ENCODE results near the gene KRTAP12-1. TPM values are rescaled to one million over a fixed set of nuclear protein-coding genes. Genes with fewer than 3 reads are reported as not detected.

The KRTAP12-1 gene
- total RNA-seq, 1 experiment from 2014 or later: 0.80 TPM

DNA sequence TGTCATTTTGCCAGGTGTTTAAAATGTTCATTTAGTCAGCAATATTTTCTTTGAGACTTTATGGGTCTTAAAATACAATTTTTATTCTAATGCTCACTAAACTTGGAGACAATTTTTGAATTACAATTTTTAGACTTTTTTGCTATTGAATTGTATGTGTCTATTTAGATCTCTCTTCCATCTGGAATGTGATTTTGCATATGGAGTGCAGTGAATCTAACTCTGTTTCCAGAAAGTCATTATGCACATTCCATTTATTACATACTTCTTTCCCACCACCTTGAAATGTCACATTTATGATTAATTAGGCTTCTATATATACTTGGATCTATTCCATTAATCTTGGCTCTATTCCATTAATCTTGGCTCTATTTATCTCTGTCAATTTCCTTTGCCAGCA lies 35.0 kb upstream of the KRTAP12-1 start:
- H3K4me1 ChIP-seq (ENCODE audit: insufficient read depth, low read length, poor library complexity, severe bottlenecking): no peaks in the 10 kb centered on the region
- no peaks in the 10 kb centered on the region for H3K9me3 ChIP-seq (ENCODE audit: low read depth, low read length, poor library complexity, severe bottlenecking)
- no TSS peak for BruUV-seq (replicated peaks)
- no peaks in the 10 kb centered on the region for H3K36me3 ChIP-seq (ENCODE audit: insufficient read depth, low read length, poor library complexity, severe bottlenecking)
- POLR2A ChIA-PET (ENCODE audit: low non-redundant PET): no interaction called here
- no peak overlapping the region for H3K4me3 ChIP-seq (ENCODE audit: low read depth, low read length, poor library complexity, severe bottlenecking)
- intact Hi-C loops (cut with micrococcal nuclease; ENCODE audit: unreplicated experiment): no loop called here
- TF ChIP-seq EZH2 (IDR thresholded peaks at IDR 0.05; ENCODE audit: borderline replicate concordance, low read depth, low read length, poor library complexity, severe bottlenecking): no peak
- TF ChIP-seq, protein P1, sequence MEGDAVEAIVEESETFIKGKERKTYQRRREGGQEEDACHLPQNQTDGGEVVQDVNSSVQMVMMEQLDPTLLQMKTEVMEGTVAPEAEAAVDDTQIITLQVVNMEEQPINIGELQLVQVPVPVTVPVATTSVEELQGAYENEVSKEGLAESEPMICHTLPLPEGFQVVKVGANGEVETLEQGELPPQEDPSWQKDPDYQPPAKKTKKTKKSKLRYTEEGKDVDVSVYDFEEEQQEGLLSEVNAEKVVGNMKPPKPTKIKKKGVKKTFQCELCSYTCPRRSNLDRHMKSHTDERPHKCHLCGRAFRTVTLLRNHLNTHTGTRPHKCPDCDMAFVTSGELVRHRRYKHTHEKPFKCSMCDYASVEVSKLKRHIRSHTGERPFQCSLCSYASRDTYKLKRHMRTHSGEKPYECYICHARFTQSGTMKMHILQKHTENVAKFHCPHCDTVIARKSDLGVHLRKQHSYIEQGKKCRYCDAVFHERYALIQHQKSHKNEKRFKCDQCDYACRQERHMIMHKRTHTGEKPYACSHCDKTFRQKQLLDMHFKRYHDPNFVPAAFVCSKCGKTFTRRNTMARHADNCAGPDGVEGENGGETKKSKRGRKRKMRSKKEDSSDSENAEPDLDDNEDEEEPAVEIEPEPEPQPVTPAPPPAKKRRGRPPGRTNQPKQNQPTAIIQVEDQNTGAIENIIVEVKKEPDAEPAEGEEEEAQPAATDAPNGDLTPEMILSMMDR (conservative IDR thresholded peaks at IDR 0.05; ENCODE audit: low read depth, low read length): no peak
- H3K27me3 ChIP-seq (replicated peaks; ENCODE audit: insufficient read depth, low read depth, low read length, poor library complexity): no peaks in the 10 kb centered on the region
- CTCF ChIA-PET: no interaction called here
- no peak overlapping the region for H3K27ac ChIP-seq (ENCODE audit: low read depth, low read length, poor library complexity, severe bottlenecking)
- no peak for DNase-seq (ENCODE audit: low spot score)

DNA sequence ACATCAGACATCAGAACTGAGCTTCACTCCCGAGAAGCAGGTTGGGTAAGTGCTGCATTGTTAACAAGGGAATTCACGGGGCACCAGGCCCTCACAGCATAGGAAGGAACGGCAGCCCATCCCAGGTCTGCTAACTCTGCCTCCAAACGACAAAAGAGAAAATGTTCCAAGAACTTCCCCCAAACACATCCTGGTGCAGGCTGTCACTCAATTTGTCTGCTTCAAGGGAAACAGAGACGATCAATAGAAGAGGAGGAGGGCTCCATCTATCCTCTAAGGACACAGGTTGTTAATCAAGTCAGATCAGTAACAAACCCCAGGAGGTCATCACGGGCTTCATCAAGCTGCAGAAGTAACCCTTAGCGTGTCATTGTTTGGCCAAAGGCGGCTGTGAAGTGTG lies 32.9 kb upstream of the KRTAP12-1 start:
- TF ChIP-seq, protein P1 (conservative IDR thresholded peaks at IDR 0.05; ENCODE audit: low read depth, low read length): no peak
- TF ChIP-seq EZH2 (IDR thresholded peaks at IDR 0.05; ENCODE audit: borderline replicate concordance, low read depth, low read length, poor library complexity, severe bottlenecking): no peak
- intact Hi-C loops (cut with micrococcal nuclease; ENCODE audit: unreplicated experiment): no loop called here
- DNase-seq (ENCODE audit: low spot score): no peak
- H3K4me1 ChIP-seq (ENCODE audit: insufficient read depth, low read length, poor library complexity, severe bottlenecking): no peaks in the 10 kb centered on the region
- ChIA-PET CTCF (no interaction called here), POLR2A (ENCODE audit: low non-redundant PET) (no interaction called here)
- no TSS peak for BruUV-seq (replicated peaks)
- no peaks in the 10 kb centered on the region for H3K36me3 ChIP-seq (ENCODE audit: insufficient read depth, low read length, poor library complexity, severe bottlenecking)
- H3K9me3 ChIP-seq (ENCODE audit: low read depth, low read length, poor library complexity, severe bottlenecking): no peaks in the 10 kb centered on the region
- peaks cover 5% of the 10 kb centered on the region for H3K27me3 ChIP-seq (replicated peaks; ENCODE audit: insufficient read depth, low read depth, low read length, poor library complexity)
- H3K27ac ChIP-seq (ENCODE audit: low read depth, low read length, poor library complexity, severe bottlenecking): no peak overlapping the region
- no peak overlapping the region for H3K4me3 ChIP-seq (ENCODE audit: low read depth, low read length, poor library complexity, severe bottlenecking)

DNA sequence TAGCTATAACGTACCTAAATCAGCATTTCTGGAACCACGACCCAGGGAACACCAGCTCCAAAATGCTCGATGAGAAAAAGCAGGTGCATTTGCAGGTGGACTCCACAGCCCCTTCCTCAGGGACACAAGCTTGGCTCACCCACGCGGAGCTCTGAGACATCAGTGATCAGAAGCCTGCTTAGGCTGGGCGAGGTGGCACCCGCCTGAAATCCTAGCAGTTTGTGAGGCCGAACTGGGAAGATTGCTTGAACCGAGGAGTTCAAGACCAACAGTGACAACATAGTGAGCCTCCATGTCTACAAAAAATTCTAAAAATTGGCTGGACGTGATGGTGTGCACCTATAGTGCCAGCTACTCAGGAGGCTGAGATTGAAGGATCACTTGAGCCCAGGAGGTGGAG lies 31.9 kb upstream of the KRTAP12-1 start:
- H3K4me1 ChIP-seq (ENCODE audit: insufficient read depth, low read length, poor library complexity, severe bottlenecking): peaks cover 4% of the 10 kb centered on the region
- peaks cover 5% of the 10 kb centered on the region for H3K27me3 ChIP-seq (replicated peaks; ENCODE audit: insufficient read depth, low read depth, low read length, poor library complexity)
- intact Hi-C loops (cut with micrococcal nuclease; ENCODE audit: unreplicated experiment): no loop called here
- no peak for DNase-seq (ENCODE audit: low spot score)
- H3K9me3 ChIP-seq (ENCODE audit: low read depth, low read length, poor library complexity, severe bottlenecking): no peaks in the 10 kb centered on the region
- ChIA-PET POLR2A (ENCODE audit: low non-redundant PET) (no interaction called here), CTCF (no interaction called here)
- BruUV-seq (replicated peaks): no TSS peak
- H3K27ac ChIP-seq (ENCODE audit: low read depth, low read length, poor library complexity, severe bottlenecking): no peak overlapping the region
- H3K36me3 ChIP-seq (ENCODE audit: insufficient read depth, low read length, poor library complexity, severe bottlenecking): no peaks in the 10 kb centered on the region
- TF ChIP-seq, protein P1 (conservative IDR thresholded peaks at IDR 0.05; ENCODE audit: low read depth, low read length): no peak
- TF ChIP-seq EZH2 (IDR thresholded peaks at IDR 0.05; ENCODE audit: borderline replicate concordance, low read depth, low read length, poor library complexity, severe bottlenecking): no peak
- no peak overlapping the region for H3K4me3 ChIP-seq (ENCODE audit: low read depth, low read length, poor library complexity, severe bottlenecking)
